ENCODE measurements around the gene GPI. TPM values are rescaled to one million over a fixed set of nuclear protein-coding genes. Genes with fewer than 3 reads are reported as not detected.

The GPI gene
- total and polyA plus RNA-seq, 2 donors (not counting 3 experiments of a cell fraction or from before 2014, with no cell fraction given) = 131 to 273 TPM

- Histone ChIP-seq H2AFZ (ENCODE audit: low read depth, low read length) (no peak overlapping the region), H3K9me3 (replicated peaks; ENCODE audit: control insufficient read depth, insufficient read depth, low read length) (no peaks in the 10 kb centered on the region), H3K79me2 (ENCODE audit: control insufficient read depth, insufficient read depth, low read length) (no peaks in the 10 kb centered on the region), H3K4me2 (ENCODE audit: insufficient read depth, low read length) (no peak overlapping the region), H4K20me1 (replicated peaks; ENCODE audit: control insufficient read depth, extremely low read depth, insufficient read depth, low read length) (no peaks in the 10 kb centered on the region), H3K4me1 (ENCODE audit: control insufficient read depth, extremely low read depth, insufficient read depth, low read length) (peaks cover 5% of the 10 kb centered on the region), H3K27ac (ENCODE audit: insufficient read depth, low read depth, low read length) (no peak overlapping the region), H3K4me3 (replicated peaks in 1 of 3; ENCODE audit: insufficient read depth in 1 of 3, low read depth in 1 of 3, low read length in 3 of 3) (no peak overlapping the region), H3K27me3 (ENCODE audit: control insufficient read depth in 2 of 2, insufficient read depth in 2 of 2, low read length in 2 of 2) (no peaks in the 10 kb centered on the region), H3K36me3 (ENCODE audit: control insufficient read depth in 2 of 2, extremely low read depth in 1 of 2, insufficient read depth in 2 of 2, low read length in 2 of 2) (peaks cover 6 to 36% of the 10 kb centered on the region in 2 experiments), H3K9ac (replicated peaks; ENCODE audit: extremely low read depth, insufficient read depth, low read length) (no peak overlapping the region), H3K9me1 (replicated peaks; ENCODE audit: control insufficient read depth, extremely low read depth, insufficient read depth, low read length) (no peaks in the 10 kb centered on the region)
- dilution Hi-C loops (cut with MboI; ENCODE audit: extremely low pct_ligation_motif_present, low sequenced_read_pairs) (no loop called here), intact Hi-C loops (cut with micrococcal nuclease) (no loop called here)
- FAIRE-seq (no peak), DNase-seq (ENCODE audit: low read depth, low spot score) (no peak)
- POLR2A ChIA-PET = no interaction called here
- no TSS peak for BruUV-seq (replicated peaks)
- CTCF ChIA-PET = no interaction called here
- TF ChIP-seq FOS (IDR thresholded peaks at IDR 0.05; ENCODE audit: borderline replicate concordance, insufficient read depth, low read length) = no peak
Measured at GRCh38 chr19:34353546-34353945, 11.4 kb upstream of the GPI start.

GRCh38 chr19:34355201-34355600, 9.8 kb upstream of the GPI start:
- H3K4me3 ChIP-seq (replicated peaks in 1 of 3; ENCODE audit: insufficient read depth in 1 of 3, low read depth in 1 of 3, low read length in 3 of 3) = no peak overlapping the region
- no peaks in the 10 kb centered on the region for H3K79me2 ChIP-seq (ENCODE audit: control insufficient read depth, insufficient read depth, low read length)
- H3K9me1 ChIP-seq (replicated peaks; ENCODE audit: control insufficient read depth, extremely low read depth, insufficient read depth, low read length) = no peaks in the 10 kb centered on the region
- no peaks in the 10 kb centered on the region for H3K27me3 ChIP-seq (ENCODE audit: control insufficient read depth in 2 of 2, insufficient read depth in 2 of 2, low read length in 2 of 2)
- no peak for FAIRE-seq
- peaks cover 4 to 25% of the 10 kb centered on the region in 2 experiments for H3K36me3 ChIP-seq (ENCODE audit: control insufficient read depth in 2 of 2, extremely low read depth in 1 of 2, insufficient read depth in 2 of 2, low read length in 2 of 2)
- no peak overlapping the region for H3K27ac ChIP-seq (ENCODE audit: insufficient read depth, low read depth, low read length)
- no peak overlapping the region for H2AFZ ChIP-seq (ENCODE audit: low read depth, low read length)
- intact Hi-C loops (cut with micrococcal nuclease) (no loop called here), dilution Hi-C loops (cut with MboI; ENCODE audit: extremely low pct_ligation_motif_present, low sequenced_read_pairs) (no loop called here)
- H3K9me3 ChIP-seq (replicated peaks; ENCODE audit: control insufficient read depth, insufficient read depth, low read length) = no peaks in the 10 kb centered on the region
- no peaks in the 10 kb centered on the region for H4K20me1 ChIP-seq (replicated peaks; ENCODE audit: control insufficient read depth, extremely low read depth, insufficient read depth, low read length)
- CTCF ChIA-PET = interaction anchor here (0.9 kb wide), 1 partner anchor 134 kb away, joined by 3 read pairs; no protein-coding TSS in a partner anchor
- DNase-seq (ENCODE audit: low read depth, low spot score) = no peak
- POLR2A ChIA-PET = no interaction called here
- no peak overlapping the region for H3K9ac ChIP-seq (replicated peaks; ENCODE audit: extremely low read depth, insufficient read depth, low read length)
- no peak for TF ChIP-seq EZH2 (IDR thresholded peaks at IDR 0.05; ENCODE audit: borderline replicate concordance, low read depth, low read length, severe bottlenecking)
- H3K4me1 ChIP-seq (ENCODE audit: control insufficient read depth, extremely low read depth, insufficient read depth, low read length) = peaks cover 13% of the 10 kb centered on the region
- H3K4me2 ChIP-seq (ENCODE audit: insufficient read depth, low read length) = no peak overlapping the region
- BruUV-seq (replicated peaks) = no TSS peak
